ENCODE data around the gene AGAP5. TPM values are rescaled to one million over a fixed set of nuclear protein-coding genes. Genes with fewer than 3 reads are reported as not detected.
"Not testable (repeated sequence)": the region's sequence is repeated elsewhere in the genome, so short reads cannot be mapped to it uniquely, and the experiment has no call there.

Gene AGAP5
- total RNA-seq (1 to 10 TPM; 1.4 to 3.6 (median 2.9) TPM), polyA plus RNA-seq (1 to 10 TPM; 2.1 to 2.3 (median 2.2) TPM)
- long read RNA-seq, donor 1 = 0 reads
- long read RNA-seq, donor 2 = 0 reads

DNA sequence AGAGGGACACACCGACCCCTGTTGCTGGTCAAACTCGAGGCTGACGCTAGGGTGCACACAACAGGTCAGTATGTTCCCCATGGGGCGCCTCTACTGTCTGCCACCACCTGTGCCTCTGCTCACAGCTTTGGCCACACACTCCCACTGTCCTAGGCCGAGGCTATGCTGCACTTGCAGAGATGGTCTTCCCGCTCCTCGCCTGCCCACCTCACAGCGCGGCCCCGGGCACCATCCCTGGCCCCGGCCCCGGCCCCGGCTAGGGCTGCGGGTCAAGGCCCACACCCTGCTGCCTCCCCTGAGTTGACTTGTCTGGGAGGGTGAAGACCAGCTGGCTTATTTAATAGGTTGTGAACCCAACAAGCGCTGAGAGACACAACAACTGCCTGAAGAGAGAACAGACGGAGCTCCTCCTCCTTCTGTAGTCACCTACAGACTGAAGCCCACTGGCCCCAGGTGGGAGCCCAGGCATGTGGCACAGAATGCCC, at the start of gene AGAP5:
AGAP5 (minus strand) TSS at position 435 of the 485 bp plus-strand sequence; CDS start at position 81, 354 bp downstream.
- H3K4me3 ChIP-seq; H3K9me3 ChIP-seq; intact Hi-C loops (cut with DNase I); H3K4me1 ChIP-seq; DNase-seq; H3K27ac ChIP-seq; H3K27me3 ChIP-seq (ENCODE audit: insufficient read depth in 3 of 3, low read length in 2 of 3); ATAC-seq: not testable (repeated sequence)
- peaks cover 0 to 34% of the 10 kb centered on the region in 2 donors for H3K36me3 ChIP-seq (ENCODE audit: insufficient read depth in 1 of 2, low read depth in 1 of 2)
- 92 to 98% (median 94%) methylated on average over 15 to 16 of the region's 16 CpGs for WGBS, 3 donors

DNA sequence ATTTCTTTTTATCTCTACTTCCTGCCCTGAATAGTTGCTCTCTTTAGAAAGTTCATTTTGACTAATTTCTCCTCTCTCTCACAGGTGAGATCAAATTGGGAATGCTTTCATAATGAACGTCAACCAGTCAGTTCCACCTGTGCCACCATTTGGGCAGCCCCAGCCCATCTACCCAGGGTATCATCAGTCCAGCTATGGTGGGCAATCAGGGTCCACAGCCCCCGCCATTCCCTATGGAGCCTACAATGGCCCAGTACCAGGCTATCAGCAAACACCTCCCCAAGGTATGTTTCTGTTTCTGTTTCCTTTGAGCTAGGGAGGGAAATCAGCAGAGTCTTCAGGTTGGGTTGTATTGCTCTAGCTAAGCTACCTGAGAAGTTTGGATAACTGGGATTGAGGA, 48.8 kb upstream of the AGAP5 start:
- H3K9me3 ChIP-seq = no peaks in the 10 kb centered on the region
- 68 to 86% (median 76%) methylated on average over 2 of the region's 2 CpGs for WGBS, 3 donors
- DNase-seq = no peak
- no peak overlapping the region for H3K4me3 ChIP-seq
- no peak overlapping the region for H3K27ac ChIP-seq
- intact Hi-C loops (cut with DNase I) = no loop called here
- TF ChIP-seq, protein P1, sequence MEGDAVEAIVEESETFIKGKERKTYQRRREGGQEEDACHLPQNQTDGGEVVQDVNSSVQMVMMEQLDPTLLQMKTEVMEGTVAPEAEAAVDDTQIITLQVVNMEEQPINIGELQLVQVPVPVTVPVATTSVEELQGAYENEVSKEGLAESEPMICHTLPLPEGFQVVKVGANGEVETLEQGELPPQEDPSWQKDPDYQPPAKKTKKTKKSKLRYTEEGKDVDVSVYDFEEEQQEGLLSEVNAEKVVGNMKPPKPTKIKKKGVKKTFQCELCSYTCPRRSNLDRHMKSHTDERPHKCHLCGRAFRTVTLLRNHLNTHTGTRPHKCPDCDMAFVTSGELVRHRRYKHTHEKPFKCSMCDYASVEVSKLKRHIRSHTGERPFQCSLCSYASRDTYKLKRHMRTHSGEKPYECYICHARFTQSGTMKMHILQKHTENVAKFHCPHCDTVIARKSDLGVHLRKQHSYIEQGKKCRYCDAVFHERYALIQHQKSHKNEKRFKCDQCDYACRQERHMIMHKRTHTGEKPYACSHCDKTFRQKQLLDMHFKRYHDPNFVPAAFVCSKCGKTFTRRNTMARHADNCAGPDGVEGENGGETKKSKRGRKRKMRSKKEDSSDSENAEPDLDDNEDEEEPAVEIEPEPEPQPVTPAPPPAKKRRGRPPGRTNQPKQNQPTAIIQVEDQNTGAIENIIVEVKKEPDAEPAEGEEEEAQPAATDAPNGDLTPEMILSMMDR (IDR thresholded peaks at IDR 0.05) = no peak
- no peaks in the 10 kb centered on the region for H3K27me3 ChIP-seq (ENCODE audit: insufficient read depth in 3 of 3, low read length in 2 of 3)
- no peak for ATAC-seq
- H3K36me3 ChIP-seq (ENCODE audit: insufficient read depth in 1 of 2, low read depth in 1 of 2) = peaks cover 0 to 55% of the 10 kb centered on the region in 2 donors
- peaks cover 31% of the 10 kb centered on the region for H3K4me1 ChIP-seq

DNA sequence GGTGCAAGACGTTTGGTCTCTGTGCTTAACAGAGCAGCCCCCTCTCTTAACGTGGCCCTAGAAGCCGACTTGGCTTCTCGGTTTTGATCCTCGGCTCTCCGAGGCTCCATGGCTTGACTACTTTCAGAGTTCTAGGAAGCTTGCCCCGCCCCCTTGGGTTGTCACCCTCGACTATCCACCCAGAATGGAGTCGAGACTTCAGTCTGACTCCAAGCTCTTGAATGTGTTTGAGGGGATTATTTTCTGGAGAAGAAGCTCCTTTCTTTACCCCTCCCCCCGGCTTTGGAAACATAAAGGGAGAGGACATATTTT, 46.7 kb upstream of the AGAP5 start:
- H3K36me3 ChIP-seq (ENCODE audit: insufficient read depth in 1 of 2, low read depth in 1 of 2) = peaks cover 0 to 34% of the 10 kb centered on the region in 2 donors
- TF ChIP-seq, protein P1 (IDR thresholded peaks at IDR 0.05) = no peak
- no peaks in the 10 kb centered on the region for H3K27me3 ChIP-seq (ENCODE audit: insufficient read depth in 3 of 3, low read length in 2 of 3)
- peaks cover 32% of the 10 kb centered on the region for H3K4me1 ChIP-seq
- no peaks in the 10 kb centered on the region for H3K9me3 ChIP-seq
- WGBS, 3 donors = 0 to 1% (median 0%) methylated on average over 10 of the region's 10 CpGs
- DNase-seq (peak; percentile 55 to 74), ATAC-seq (peak; percentile 11 to 46 (median 32))
- intact Hi-C loops (cut with DNase I) = no loop called here
- peak overlapping the region; percentile 88 for H3K4me3 ChIP-seq
- H3K27ac ChIP-seq = peak overlapping the region; percentile 92

DNA sequence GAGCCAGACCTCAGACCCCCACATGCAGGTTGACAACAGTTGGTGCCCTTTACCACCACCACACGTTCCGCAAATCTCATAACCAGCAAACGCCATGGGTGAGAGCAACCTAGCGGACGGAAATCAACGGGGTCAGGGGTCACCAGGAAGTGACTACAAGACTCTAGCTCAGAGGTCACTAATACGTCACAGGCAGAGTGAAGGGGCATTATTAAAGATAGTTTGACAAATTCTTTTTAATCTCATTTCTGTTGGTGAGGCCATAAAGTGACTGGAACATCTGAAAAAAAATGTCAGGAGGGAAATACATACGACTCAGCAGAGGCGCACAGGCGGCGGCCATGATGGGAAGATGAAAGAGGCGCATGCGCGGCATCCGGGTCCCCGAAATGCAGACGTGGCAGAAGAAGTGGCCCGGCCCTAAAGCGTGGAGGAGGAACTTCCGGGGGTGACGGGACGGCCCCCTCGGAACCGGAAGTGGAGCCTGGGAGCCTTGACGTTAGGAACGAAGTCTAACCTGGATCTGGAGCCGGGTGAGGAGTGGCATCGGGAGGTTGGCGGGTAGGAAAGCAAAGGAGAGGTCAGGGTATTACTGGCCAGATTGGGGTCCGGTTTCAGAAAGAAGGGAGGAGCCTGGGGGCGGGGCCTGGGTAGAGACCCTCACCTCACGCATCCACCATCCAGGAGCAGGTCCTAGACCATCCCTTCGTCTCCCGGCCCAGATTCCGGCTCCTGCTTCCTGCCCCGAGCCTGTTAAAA, 46.2 kb upstream of the AGAP5 start, which contains the start of gene SEC24C:
SEC24C (plus strand) TSS at position 468 of the 759 bp plus-strand sequence. CDS start 2,461 bp downstream, outside the sequence.
- H3K36me3 ChIP-seq (ENCODE audit: insufficient read depth in 1 of 2, low read depth in 1 of 2) = peaks cover 0 to 31% of the 10 kb centered on the region in 2 donors
- intact Hi-C loops (cut with DNase I) = no loop called here
- H3K9me3 ChIP-seq = no peaks in the 10 kb centered on the region
- peak; percentile 94 to 97 (median 96) for ATAC-seq
- peaks cover 32% of the 10 kb centered on the region for H3K4me1 ChIP-seq
- TF ChIP-seq, protein P1 (IDR thresholded peaks at IDR 0.05) = no peak
- H3K4me3 ChIP-seq = peak within 1 kb of the TSS; percentile 88
- peak; percentile 95 to 98 for DNase-seq
- H3K27ac ChIP-seq = peak within 1 kb of the TSS; percentile 92
- 0% methylated on average over 32 to 36 of the region's 36 CpGs for WGBS, 3 donors
- H3K27me3 ChIP-seq (ENCODE audit: insufficient read depth in 3 of 3, low read length in 2 of 3) = no peaks in the 10 kb centered on the region

DNA sequence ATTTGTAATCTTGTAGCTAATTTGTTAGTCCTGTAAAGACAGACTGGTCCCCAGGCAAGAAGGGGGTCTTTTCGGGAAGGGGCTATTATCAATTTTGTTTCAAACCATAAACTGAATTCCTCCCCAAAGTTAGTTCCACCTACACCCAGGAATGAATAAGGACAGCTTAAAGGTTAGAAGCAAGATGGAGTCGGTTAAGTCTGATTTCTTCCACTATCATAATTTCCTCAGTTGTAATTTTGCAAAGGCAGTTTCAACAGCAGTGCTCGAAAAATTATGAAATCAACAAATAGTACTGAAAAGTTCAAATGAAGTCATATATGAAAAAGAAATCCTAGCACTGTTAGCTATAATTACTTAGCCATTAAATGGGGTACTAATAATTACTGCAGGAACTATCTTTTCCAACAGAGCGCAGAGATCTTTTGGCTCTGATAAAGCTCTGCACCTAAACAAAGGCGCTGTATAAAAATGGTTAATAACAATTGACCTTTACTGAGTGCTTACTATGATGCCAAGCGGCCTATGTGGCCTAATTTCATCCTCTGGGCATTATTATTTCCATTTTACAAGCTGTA, 45.5 kb upstream of the AGAP5 start:
- Histone ChIP-seq H3K4me1 (peaks cover 32% of the 10 kb centered on the region), H3K27ac (peak overlapping the region; percentile 92), H3K4me3 (peak overlapping the region; percentile 88), H3K27me3 (ENCODE audit: insufficient read depth in 3 of 3, low read length in 2 of 3) (no peaks in the 10 kb centered on the region), H3K36me3 (ENCODE audit: insufficient read depth in 1 of 2, low read depth in 1 of 2) (peaks cover 0 to 26% of the 10 kb centered on the region in 2 donors), H3K9me3 (no peaks in the 10 kb centered on the region)
- WGBS, 3 donors = 32 to 41% (median 32%) methylated on average over 6 of the region's 6 CpGs
- intact Hi-C loops (cut with DNase I) = no loop called here
- no peak for DNase-seq
- TF ChIP-seq, protein P1 (IDR thresholded peaks at IDR 0.05) = no peak
- no peak for ATAC-seq

All from psoas muscle (tissue), 8 donors.